K562 (cell line): ENCODE measurements around the gene RNF114. TPM values are rescaled to one million over a fixed set of nuclear protein-coding genes. Genes with fewer than 3 reads are reported as not detected.
A peak's percentile ranks its signal among the peaks of the same experiment; 100 is the strongest.

Experiments used
- CTCFL ChIP-seq: IDR thresholded peaks from 2 replicates; pipeline ENCODE4 v1.6.1; 2011; ENCODE audit warnings: borderline replicate concordance, low read depth, mild to moderate bottlenecking, moderate library complexity, low read length; ENCODE audit not compliant: insufficient read depth, poor library complexity, severe bottlenecking
- EP300 ChIP-seq: IDR thresholded peaks from 2 replicates; pipeline ENCODE4 v1.6.1; 2012; ENCODE audit warnings: low read length, improper control_type of control experiment
- EP400 ChIP-seq: fragments of 450-650 bp; IDR thresholded peaks from 2 replicates; pipeline ENCODE4 v1.6.1; 2017; ENCODE audit warnings: antibody characterized with exemption, mild to moderate bottlenecking, moderate library complexity
- HMBOX1 ChIP-seq: sonication (generic); IDR thresholded peaks from 2 replicates; pipeline ENCODE4 v1.6.1; 2016
- KDM1A ChIP-seq, 2 experiments: fragments of 450-650 bp; IDR thresholded peaks; 2 replicates each; pipeline ENCODE4 v1.6.1; 2016; ENCODE audit warnings: mild to moderate bottlenecking in 2 of 2
- MLX ChIP-seq, 2 experiments: fragments of 450-650 bp in 1 of 2; sonication (generic) in 1 of 2; formaldehyde crosslinking; conservative IDR thresholded peaks; 2 replicates each; pipeline versions ENCODE4 v1.4.0 to v1.8.1; 2020 to 2022; ENCODE audit warnings: mild to moderate bottlenecking in 1 of 2, missing genetic modification reagents in 1 of 2
- NR2C1 ChIP-seq, 2 experiments: fragments of 450-650 bp; IDR thresholded peaks; 2 replicates each; pipeline ENCODE4 v1.6.1; 2017; ENCODE audit warnings: mild to moderate bottlenecking in 2 of 2, antibody characterized with exemption in 1 of 2, inconsistent platforms in 1 of 2, missing compliant biosample characterization in 1 of 2, missing genetic modification characterization in 1 of 2
- NR2F6 ChIP-seq: fragments of 450-650 bp; formaldehyde crosslinking; IDR thresholded peaks from 2 replicates; pipeline ENCODE4 v1.4.0; 2020; ENCODE audit warnings: mild to moderate bottlenecking
- POLR2AphosphoS5 ChIP-seq: IDR thresholded peaks from 2 replicates; pipeline ENCODE4 v1.6.1; 2011; ENCODE audit warnings: mild to moderate bottlenecking, low read depth, low read length, moderate library complexity; ENCODE audit not compliant: control insufficient read depth, insufficient read depth
- POLR2B ChIP-seq: fragments of 450-650 bp; IDR thresholded peaks from 2 replicates; pipeline ENCODE4 v1.6.1; 2018; ENCODE audit warnings: low read depth; ENCODE audit not compliant: partially characterized antibody
- RAD21 ChIP-seq, 2 experiments: fragments of 250-450 bp in 1 of 2; fragments of 450-650 bp in 1 of 2; sonication (Bioruptor Pico) in 1 of 2; formaldehyde crosslinking in 1 of 2; IDR thresholded peaks in 1 of 2; conservative IDR thresholded peaks in 1 of 2; 2 replicates each; pipeline versions ENCODE4 v1.4.0 to v1.8.0; 2020 to 2022; ENCODE audit warnings: mild to moderate bottlenecking in 2 of 2, moderate library complexity in 1 of 2
- polyA plus RNA-seq, 8 experiments: library from polyadenylated mRNA; depleted of rRNA in 4 of 8; stranded (reverse) in 5 of 8; unstranded in 3 of 8; fragments of >200 nt; fragmentation: Nextera tagmentation in 2 of 8; fragmentation: Illumina TruSeq in 1 of 8; extraction: Ambion mirVana in 2 of 8; extraction: Trizol in 1 of 8; gene quantifications; 2 replicates each; pipeline versions ENCODE4 v1.2.1 to v1.2.3, GENCODE V29; 2011 to 2014; ENCODE audit warnings: inconsistent platforms in 1 of 8, missing spikeins in 1 of 8
- total RNA-seq, 7 experiments: library from RNA; depleted of rRNA in 6 of 7; stranded (reverse); fragments of >200 nt in 6 of 7; fragmentation: Illumina TruSeq in 2 of 7; extraction: Trizol in 2 of 7; gene quantifications; 2 replicates each; pipeline versions ENCODE4 v1.2.1 to v1.2.3, GENCODE V29; 2011 to 2021; ENCODE audit warnings: low replicate concordance in 1 of 7
- TF ChIP-seq, protein P1 (sequence below), 2 experiments: IDR thresholded peaks in 1 of 2; conservative IDR thresholded peaks in 1 of 2; 2 replicates each; pipeline ENCODE4 v1.6.1; 2016; ENCODE audit warnings: low read depth in 2 of 2, mild to moderate bottlenecking in 1 of 2, missing compliant biosample characterization in 1 of 2, missing genetic modification characterization in 1 of 2, moderate library complexity in 1 of 2
- TF ChIP-seq, protein P2 (sequence below): sonication (generic); formaldehyde crosslinking; IDR thresholded peaks from 2 replicates; pipeline ENCODE4 v1.8.1; 2023; ENCODE audit warnings: mild to moderate bottlenecking, missing genetic modification reagents
- TF ChIP-seq, protein P3 (sequence below): fragments of 450-650 bp; formaldehyde crosslinking; IDR thresholded peaks from 2 replicates; pipeline ENCODE4 v1.4.0; 2020; ENCODE audit warnings: mild to moderate bottlenecking, moderate library complexity

RNF114 gene
- total and polyA plus RNA-seq, 9 of the 15 experiments (the other 6 are each of a cell fraction or from before 2014, with no cell fraction given) = 38.6 to 111 (median 62.6) TPM

- TF ChIP-seq, protein P1, sequence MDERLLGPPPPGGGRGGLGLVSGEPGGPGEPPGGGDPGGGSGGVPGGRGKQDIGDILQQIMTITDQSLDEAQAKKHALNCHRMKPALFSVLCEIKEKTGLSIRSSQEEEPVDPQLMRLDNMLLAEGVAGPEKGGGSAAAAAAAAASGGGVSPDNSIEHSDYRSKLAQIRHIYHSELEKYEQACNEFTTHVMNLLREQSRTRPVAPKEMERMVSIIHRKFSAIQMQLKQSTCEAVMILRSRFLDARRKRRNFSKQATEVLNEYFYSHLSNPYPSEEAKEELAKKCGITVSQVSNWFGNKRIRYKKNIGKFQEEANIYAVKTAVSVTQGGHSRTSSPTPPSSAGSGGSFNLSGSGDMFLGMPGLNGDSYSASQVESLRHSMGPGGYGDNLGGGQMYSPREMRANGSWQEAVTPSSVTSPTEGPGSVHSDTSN (CRISPR knock-in tag; IDR thresholded peaks at IDR 0.05; ENCODE audit: low read depth) = no peak
- TF ChIP-seq, protein P1 (tag; conservative IDR thresholded peaks at IDR 0.05; ENCODE audit: low read depth) = peak; percentile 53; the same call in 1 of the 2 replicates
- TF ChIP-seq CTCFL = peak; percentile 55
- no peak for TF ChIP-seq NR2F6 (CRISPR knock-in tag)
- TF ChIP-seq MLX (CRISPR knock-in tag; conservative IDR thresholded peaks at IDR 0.05) = no peak
- peak; percentile 50; the same call in 1 of the 2 replicates for TF ChIP-seq HMBOX1
- TF ChIP-seq KDM1A (IDR thresholded peaks at IDR 0.05) = peak in 1 of 2 experiments; percentile 49; a peak in 1 of 4 replicates
- TF ChIP-seq RAD21 (CRISPR knock-in tag; conservative IDR thresholded peaks at IDR 0.05 in 1 of 2, IDR thresholded peaks at IDR 0.05 in 1 of 2) = peak; percentile 66 to 82
- 0 out of 2 replicates have a peak, but pooled peaks have one; percentile 11 for TF ChIP-seq EP300
- no peak for TF ChIP-seq POLR2AphosphoS5
- TF ChIP-seq, protein P2, sequence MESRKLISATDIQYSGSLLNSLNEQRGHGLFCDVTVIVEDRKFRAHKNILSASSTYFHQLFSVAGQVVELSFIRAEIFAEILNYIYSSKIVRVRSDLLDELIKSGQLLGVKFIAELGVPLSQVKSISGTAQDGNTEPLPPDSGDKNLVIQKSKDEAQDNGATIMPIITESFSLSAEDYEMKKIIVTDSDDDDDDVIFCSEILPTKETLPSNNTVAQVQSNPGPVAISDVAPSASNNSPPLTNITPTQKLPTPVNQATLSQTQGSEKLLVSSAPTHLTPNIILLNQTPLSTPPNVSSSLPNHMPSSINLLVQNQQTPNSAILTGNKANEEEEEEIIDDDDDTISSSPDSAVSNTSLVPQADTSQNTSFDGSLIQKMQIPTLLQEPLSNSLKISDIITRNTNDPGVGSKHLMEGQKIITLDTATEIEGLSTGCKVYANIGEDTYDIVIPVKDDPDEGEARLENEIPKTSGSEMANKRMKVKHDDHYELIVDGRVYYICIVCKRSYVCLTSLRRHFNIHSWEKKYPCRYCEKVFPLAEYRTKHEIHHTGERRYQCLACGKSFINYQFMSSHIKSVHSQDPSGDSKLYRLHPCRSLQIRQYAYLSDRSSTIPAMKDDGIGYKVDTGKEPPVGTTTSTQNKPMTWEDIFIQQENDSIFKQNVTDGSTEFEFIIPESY = no peak
- no peak for TF ChIP-seq POLR2B
- TF ChIP-seq, protein P3, sequence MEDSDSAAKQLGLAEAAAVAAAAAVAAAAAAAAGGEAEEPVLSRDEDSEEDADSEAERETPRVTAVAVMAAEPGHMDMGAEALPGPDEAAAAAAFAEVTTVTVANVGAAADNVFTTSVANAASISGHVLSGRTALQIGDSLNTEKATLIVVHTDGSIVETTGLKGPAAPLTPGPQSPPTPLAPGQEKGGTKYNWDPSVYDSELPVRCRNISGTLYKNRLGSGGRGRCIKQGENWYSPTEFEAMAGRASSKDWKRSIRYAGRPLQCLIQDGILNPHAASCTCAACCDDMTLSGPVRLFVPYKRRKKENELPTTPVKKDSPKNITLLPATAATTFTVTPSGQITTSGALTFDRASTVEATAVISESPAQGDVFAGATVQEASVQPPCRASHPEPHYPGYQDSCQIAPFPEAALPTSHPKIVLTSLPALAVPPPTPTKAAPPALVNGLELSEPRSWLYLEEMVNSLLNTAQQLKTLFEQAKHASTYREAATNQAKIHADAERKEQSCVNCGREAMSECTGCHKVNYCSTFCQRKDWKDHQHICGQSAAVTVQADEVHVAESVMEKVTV (CRISPR knock-in tag) = peak; percentile 51; the same call in 1 of the 2 replicates
- TF ChIP-seq EP400 = peak; percentile 42; the same call in 1 of the 2 replicates
- no peak for TF ChIP-seq NR2C1 (IDR thresholded peaks at IDR 0.05)
- no peak for TF ChIP-seq NR2C1 (tag; IDR thresholded peaks at IDR 0.05)
These were observed 7.6 kb upstream of the RNF114 start (continued) for GRCh38 chr20:49928411-49929141.
